ENCODE measurements around the gene EVI5L. TPM values are rescaled to one million over a fixed set of nuclear protein-coding genes. Genes with fewer than 3 reads are reported as not detected.

EVI5L gene
- polyA plus RNA-seq, 3 donors, result 0.76 to 5.7 (median 1.3) TPM

DNA sequence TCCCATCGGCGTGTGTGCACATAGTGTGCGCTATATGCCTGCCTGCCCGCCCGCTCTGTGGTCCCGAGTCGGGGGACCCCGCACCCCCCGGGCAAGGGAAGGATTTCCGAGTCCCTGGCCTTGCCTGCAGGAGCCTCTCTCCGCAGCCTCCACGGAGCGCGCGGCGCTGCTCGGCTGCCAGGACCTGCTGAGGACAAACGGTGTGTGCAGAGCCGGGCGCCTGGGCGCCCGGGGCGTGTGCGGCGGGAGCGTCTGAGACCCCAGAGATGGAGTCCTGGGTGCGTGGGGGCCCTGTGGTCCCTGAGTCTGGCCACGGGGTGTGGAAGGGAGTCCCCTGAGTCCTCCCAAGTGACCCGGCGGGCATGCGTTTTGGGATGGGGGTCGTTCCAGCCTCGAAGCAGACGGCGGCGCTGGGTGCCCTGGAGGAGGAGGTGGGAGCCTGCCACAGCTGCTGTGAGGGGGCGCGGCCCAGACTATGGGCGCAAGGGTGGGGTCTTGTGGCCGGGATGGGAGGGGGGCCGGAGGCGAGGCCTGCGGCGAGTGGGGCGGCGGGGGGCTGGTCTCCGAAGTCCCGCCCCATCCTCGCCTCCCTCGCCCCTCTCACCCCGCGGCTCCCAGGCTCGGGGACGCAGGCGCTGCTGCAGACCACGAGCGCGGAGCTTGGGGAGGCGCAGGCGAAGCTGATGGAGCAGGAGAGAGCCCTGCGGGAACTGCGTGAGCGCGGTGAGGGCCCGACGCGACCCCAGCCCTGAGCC is 41.7 kb upstream of the EVI5L start:
- peaks cover 4 to 7% of the 10 kb centered on the region in 2 donors for H3K36me3 Mint-ChIP-seq

DNA sequence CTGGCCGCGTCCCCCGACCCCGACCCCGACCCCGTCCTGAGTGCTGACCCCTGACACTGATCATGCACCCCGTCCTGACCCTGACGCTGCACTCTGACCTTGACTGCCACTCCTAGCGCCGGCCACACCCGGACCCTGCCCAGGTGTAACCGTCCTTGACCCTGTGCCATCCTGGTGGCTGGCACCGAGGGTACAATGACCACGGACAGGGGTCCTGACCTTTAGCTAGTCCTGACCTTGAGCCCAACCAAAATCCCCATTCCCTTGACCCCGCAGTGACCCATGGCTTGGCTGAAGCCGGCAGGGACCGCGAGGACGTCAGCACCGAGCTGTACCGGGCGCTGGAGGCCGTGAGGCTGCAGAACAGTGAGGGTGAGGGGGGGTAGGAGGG is 41.1 kb upstream of the EVI5L start:
- Histone ChIP-seq H4K20me1 (ENCODE audit: insufficient read depth, low read length) (no peaks in the 10 kb centered on the region), H3K9me3 (replicated peaks in 1 of 2; ENCODE audit: control insufficient read depth in 1 of 2, insufficient read depth in 1 of 2, low read length in 2 of 2) (peaks cover 6 to 7% of the 10 kb centered on the region in 2 donors), H3K4me3 (replicated peaks in 1 of 3; ENCODE audit: low read depth in 2 of 3, low read length in 3 of 3) (peak overlapping the region in 1 of 3 experiments; percentile 44), H3K4me1 (ENCODE audit: control insufficient read depth in 1 of 2, insufficient read depth in 2 of 2, low read length in 2 of 2) (peaks cover 34 to 38% of the 10 kb centered on the region in 2 donors), H3K79me2 (ENCODE audit: insufficient read depth, low read length) (no peaks in the 10 kb centered on the region), H3K27me3 (ENCODE audit: control insufficient read depth in 2 of 2, insufficient read depth in 2 of 2, low read length in 2 of 2) (peaks cover 14 to 43% of the 10 kb centered on the region in 2 donors), H2AFZ (ENCODE audit: insufficient read depth, low read depth, low read length, poor library complexity, severe bottlenecking) (peak overlapping the region; percentile 29), H3K36me3 (replicated peaks in 1 of 2; ENCODE audit: control insufficient read depth in 1 of 2, insufficient read depth in 2 of 2, low read length in 2 of 2) (no peaks in the 10 kb centered on the region), H3K27ac (ENCODE audit: low read depth in 1 of 2, low read length in 2 of 2) (no peak overlapping the region), H3K4me2 (replicated peaks; ENCODE audit: extremely low read depth, low read length, poor library complexity, severe bottlenecking) (peak overlapping the region; percentile 46), H3K9ac (ENCODE audit: insufficient read depth, low read length, poor library complexity, severe bottlenecking) (no peak overlapping the region)
- 2% methylated on average over 22 of the region's 23 CpGs for WGBS (ENCODE audit: insufficient coverage)
- peak overlapping the region; percentile 56 to 86 for H3K4me3 Mint-ChIP-seq
- no peak for DNase-seq
- peaks cover 28 to 51% (median 38%) of the 10 kb centered on the region in 3 donors for H3K27me3 Mint-ChIP-seq (ENCODE audit: low read depth in 3 of 3)
- TF ChIP-seq, protein P1, sequence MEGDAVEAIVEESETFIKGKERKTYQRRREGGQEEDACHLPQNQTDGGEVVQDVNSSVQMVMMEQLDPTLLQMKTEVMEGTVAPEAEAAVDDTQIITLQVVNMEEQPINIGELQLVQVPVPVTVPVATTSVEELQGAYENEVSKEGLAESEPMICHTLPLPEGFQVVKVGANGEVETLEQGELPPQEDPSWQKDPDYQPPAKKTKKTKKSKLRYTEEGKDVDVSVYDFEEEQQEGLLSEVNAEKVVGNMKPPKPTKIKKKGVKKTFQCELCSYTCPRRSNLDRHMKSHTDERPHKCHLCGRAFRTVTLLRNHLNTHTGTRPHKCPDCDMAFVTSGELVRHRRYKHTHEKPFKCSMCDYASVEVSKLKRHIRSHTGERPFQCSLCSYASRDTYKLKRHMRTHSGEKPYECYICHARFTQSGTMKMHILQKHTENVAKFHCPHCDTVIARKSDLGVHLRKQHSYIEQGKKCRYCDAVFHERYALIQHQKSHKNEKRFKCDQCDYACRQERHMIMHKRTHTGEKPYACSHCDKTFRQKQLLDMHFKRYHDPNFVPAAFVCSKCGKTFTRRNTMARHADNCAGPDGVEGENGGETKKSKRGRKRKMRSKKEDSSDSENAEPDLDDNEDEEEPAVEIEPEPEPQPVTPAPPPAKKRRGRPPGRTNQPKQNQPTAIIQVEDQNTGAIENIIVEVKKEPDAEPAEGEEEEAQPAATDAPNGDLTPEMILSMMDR (IDR thresholded peaks at IDR 0.05), result no peak
- peaks cover 0 to 36% (median 22%) of the 10 kb centered on the region in 7 donors for H3K9me3 Mint-ChIP-seq
- H3K4me1 Mint-ChIP-seq, result peaks cover 28% of the 10 kb centered on the region
- H3K36me3 Mint-ChIP-seq, result peaks cover 7 to 10% of the 10 kb centered on the region in 2 donors
- intact Hi-C loops (cut with micrococcal nuclease), result no loop called here
- peak overlapping the region in 1 of 7 donors; percentile 64 for H3K27ac Mint-ChIP-seq

More for the DNA sequence above, 41.7 kb upstream of the EVI5L start:
- Mint-ChIP-seq H3K27ac (no peak overlapping the region), H3K27me3 (ENCODE audit: low read depth in 3 of 3) (peaks cover 28 to 50% (median 38%) of the 10 kb centered on the region in 3 donors), H3K4me3 (peak overlapping the region in 1 of 2 donors; percentile 79), H3K4me1 (peaks cover 33% of the 10 kb centered on the region), H3K9me3 (peaks cover 0 to 32% (median 18%) of the 10 kb centered on the region in 7 donors)
- Histone ChIP-seq H4K20me1 (ENCODE audit: insufficient read depth, low read length) (no peaks in the 10 kb centered on the region), H3K4me2 (replicated peaks; ENCODE audit: extremely low read depth, low read length, poor library complexity, severe bottlenecking) (peak overlapping the region; percentile 46), H3K9me3 (replicated peaks in 1 of 2; ENCODE audit: control insufficient read depth in 1 of 2, insufficient read depth in 1 of 2, low read length in 2 of 2) (peaks cover 3 to 7% of the 10 kb centered on the region in 2 donors), H3K4me1 (ENCODE audit: control insufficient read depth in 1 of 2, insufficient read depth in 2 of 2, low read length in 2 of 2) (peaks cover 40 to 44% of the 10 kb centered on the region in 2 donors), H3K27ac (ENCODE audit: low read depth in 1 of 2, low read length in 2 of 2) (no peak overlapping the region), H3K27me3 (ENCODE audit: control insufficient read depth in 2 of 2, insufficient read depth in 2 of 2, low read length in 2 of 2) (peaks cover 14 to 43% of the 10 kb centered on the region in 2 donors), H3K36me3 (replicated peaks in 1 of 2; ENCODE audit: control insufficient read depth in 1 of 2, insufficient read depth in 2 of 2, low read length in 2 of 2) (no peaks in the 10 kb centered on the region), H3K9ac (ENCODE audit: insufficient read depth, low read length, poor library complexity, severe bottlenecking) (no peak overlapping the region), H2AFZ (ENCODE audit: insufficient read depth, low read depth, low read length, poor library complexity, severe bottlenecking) (no peak overlapping the region), H3K79me2 (ENCODE audit: insufficient read depth, low read length) (no peaks in the 10 kb centered on the region), H3K4me3 (replicated peaks in 1 of 3; ENCODE audit: low read depth in 2 of 3, low read length in 3 of 3) (peak overlapping the region in 1 of 3 experiments; percentile 44)
- DNase-seq, result no peak
- intact Hi-C loops (cut with micrococcal nuclease), result no loop called here
- TF ChIP-seq, protein P1 (IDR thresholded peaks at IDR 0.05), result no peak
- 4% methylated on average over 59 of the region's 67 CpGs for WGBS (ENCODE audit: insufficient coverage)
